ENCODE data around the gene DIPK1C. TPM values are rescaled to one million over a fixed set of nuclear protein-coding genes. Genes with fewer than 3 reads are reported as not detected.
A peak's percentile ranks its signal among the peaks of the same experiment; 100 is the strongest.

The DIPK1C gene
- total RNA-seq, 2 donors from 2014 or later, result not detected

- H3K4me3 ChIP-seq, result no peak overlapping the region
- ATAC-seq, result no peak
- no peak for DNase-seq
- 79 to 83% methylated on average over 7 of the region's 7 CpGs for WGBS, 2 donors
- no peaks in the 10 kb centered on the region for H3K4me1 ChIP-seq
- no peaks in the 10 kb centered on the region for H3K36me3 ChIP-seq (replicated peaks in 1 of 2; ENCODE audit: insufficient read depth in 1 of 2, low read depth in 2 of 2)
- intact Hi-C loops (cut with DNase I), result no loop called here
- no peaks in the 10 kb centered on the region for H3K9me3 ChIP-seq
- no peaks in the 10 kb centered on the region for H3K27me3 ChIP-seq
- H3K27ac ChIP-seq, result no peak overlapping the region
- TF ChIP-seq, protein P1, sequence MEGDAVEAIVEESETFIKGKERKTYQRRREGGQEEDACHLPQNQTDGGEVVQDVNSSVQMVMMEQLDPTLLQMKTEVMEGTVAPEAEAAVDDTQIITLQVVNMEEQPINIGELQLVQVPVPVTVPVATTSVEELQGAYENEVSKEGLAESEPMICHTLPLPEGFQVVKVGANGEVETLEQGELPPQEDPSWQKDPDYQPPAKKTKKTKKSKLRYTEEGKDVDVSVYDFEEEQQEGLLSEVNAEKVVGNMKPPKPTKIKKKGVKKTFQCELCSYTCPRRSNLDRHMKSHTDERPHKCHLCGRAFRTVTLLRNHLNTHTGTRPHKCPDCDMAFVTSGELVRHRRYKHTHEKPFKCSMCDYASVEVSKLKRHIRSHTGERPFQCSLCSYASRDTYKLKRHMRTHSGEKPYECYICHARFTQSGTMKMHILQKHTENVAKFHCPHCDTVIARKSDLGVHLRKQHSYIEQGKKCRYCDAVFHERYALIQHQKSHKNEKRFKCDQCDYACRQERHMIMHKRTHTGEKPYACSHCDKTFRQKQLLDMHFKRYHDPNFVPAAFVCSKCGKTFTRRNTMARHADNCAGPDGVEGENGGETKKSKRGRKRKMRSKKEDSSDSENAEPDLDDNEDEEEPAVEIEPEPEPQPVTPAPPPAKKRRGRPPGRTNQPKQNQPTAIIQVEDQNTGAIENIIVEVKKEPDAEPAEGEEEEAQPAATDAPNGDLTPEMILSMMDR (IDR thresholded peaks at IDR 0.05), result no peak
- TF ChIP-seq POLR2A (IDR thresholded peaks at IDR 0.05), result no peak
Measured at GRCh38 chr18:74413836-74414235, 43.3 kb downstream of the DIPK1C start.

DNA sequence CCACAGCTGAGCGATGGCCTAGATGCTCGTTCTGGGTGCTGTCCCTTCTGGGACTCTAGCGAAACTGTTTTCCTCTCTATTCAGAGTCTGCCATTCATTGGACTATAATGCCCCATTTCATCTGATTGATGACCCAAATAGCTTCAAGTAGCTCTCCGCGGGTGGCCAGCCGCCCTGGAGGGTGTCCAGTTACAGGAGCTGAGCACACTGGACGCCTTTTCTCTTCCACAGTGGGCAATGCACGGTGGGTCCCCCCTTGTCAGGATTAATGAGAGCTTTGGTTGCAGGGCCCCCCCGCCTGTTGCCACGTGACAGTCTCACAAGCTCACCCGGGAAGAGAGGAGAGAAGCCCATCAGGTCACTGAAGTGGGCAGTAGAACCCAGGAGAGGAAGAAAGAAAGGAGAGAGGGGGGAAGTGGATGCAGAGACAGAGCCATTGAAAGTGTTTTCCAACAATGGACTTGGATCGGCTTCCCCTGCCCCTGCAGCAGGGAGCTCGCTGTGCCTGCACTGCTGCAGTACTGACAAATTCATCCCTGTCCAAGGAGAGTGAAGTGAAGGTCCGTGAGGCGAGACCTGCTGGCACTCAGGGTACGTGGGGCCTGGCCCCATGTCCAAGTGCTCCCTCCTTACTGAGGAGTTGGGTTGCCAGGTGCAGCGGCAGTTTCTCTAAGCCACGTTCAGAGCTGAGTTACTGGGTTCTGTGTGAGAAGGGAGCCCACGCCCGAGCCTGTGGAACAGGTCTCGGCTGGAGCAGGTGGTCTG lies 44.8 kb downstream of the DIPK1C start:
- no peak for TF ChIP-seq POLR2A (IDR thresholded peaks at IDR 0.05)
- TF ChIP-seq, protein P1 (IDR thresholded peaks at IDR 0.05), result no peak
- ATAC-seq, result peak; percentile 30
- no peak for DNase-seq
- no peaks in the 10 kb centered on the region for H3K9me3 ChIP-seq
- WGBS, 2 donors, result 62 to 65% methylated on average over 16 to 21 of the region's 21 CpGs
- H3K27ac ChIP-seq, result no peak overlapping the region
- intact Hi-C loops (cut with DNase I), result no loop called here
- H3K4me1 ChIP-seq, result no peaks in the 10 kb centered on the region
- H3K4me3 ChIP-seq, result no peak overlapping the region
- no peaks in the 10 kb centered on the region for H3K36me3 ChIP-seq (replicated peaks in 1 of 2; ENCODE audit: insufficient read depth in 1 of 2, low read depth in 2 of 2)
- H3K27me3 ChIP-seq, result no peaks in the 10 kb centered on the region

- no peaks in the 10 kb centered on the region for H3K9me3 ChIP-seq
- intact Hi-C loops (cut with DNase I), result no loop called here
- DNase-seq, result no peak
- H3K36me3 ChIP-seq (replicated peaks in 1 of 2; ENCODE audit: insufficient read depth in 1 of 2, low read depth in 2 of 2), result no peaks in the 10 kb centered on the region
- ATAC-seq, result no peak
- 64 to 73% methylated on average over 9 of the region's 9 CpGs for WGBS, 2 donors
- no peak overlapping the region for H3K27ac ChIP-seq
- TF ChIP-seq, protein P1 (IDR thresholded peaks at IDR 0.05), result no peak
- no peak for TF ChIP-seq POLR2A (IDR thresholded peaks at IDR 0.05)
- H3K4me1 ChIP-seq, result no peaks in the 10 kb centered on the region
- no peaks in the 10 kb centered on the region for H3K27me3 ChIP-seq
- H3K4me3 ChIP-seq, result no peak overlapping the region
Measured at GRCh38 chr18:74411475-74411874, 45.6 kb downstream of the DIPK1C start.

DNA sequence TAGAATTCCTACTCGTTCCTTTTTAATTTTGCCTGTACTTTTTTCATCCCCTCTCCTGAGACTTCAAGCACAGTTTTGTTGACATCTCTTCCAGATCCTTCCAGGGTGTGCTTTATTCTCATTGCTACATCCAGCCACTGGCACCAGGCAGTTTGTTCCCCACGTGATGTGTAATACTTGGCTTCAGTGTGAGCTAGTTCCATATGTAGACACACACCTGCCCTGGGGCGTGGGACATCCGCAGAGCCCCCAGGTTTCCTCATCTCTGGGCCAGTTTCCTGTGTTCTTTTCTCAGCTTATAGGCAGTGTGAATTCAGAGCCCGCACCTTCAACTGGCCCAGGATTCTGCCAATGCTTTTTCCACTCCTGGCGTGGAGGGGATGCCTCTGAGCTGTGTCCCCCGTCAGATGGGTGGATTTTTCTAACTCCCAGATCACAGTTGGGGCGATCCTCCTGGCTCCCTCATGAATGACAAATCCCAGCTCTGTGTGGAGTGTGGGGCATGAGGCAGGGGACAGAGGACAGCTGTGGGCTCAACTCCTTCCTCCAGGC lies 46.6 kb downstream of the DIPK1C start:
- H3K4me3 ChIP-seq, result no peak overlapping the region
- DNase-seq (no peak), ATAC-seq (no peak)
- H3K9me3 ChIP-seq, result no peaks in the 10 kb centered on the region
- intact Hi-C loops (cut with DNase I), result no loop called here
- no peaks in the 10 kb centered on the region for H3K36me3 ChIP-seq (replicated peaks in 1 of 2; ENCODE audit: insufficient read depth in 1 of 2, low read depth in 2 of 2)
- WGBS, 2 donors, result 59 to 62% methylated on average over 7 to 8 of the region's 8 CpGs
- H3K27me3 ChIP-seq, result no peaks in the 10 kb centered on the region
- no peaks in the 10 kb centered on the region for H3K4me1 ChIP-seq
- no peak for TF ChIP-seq POLR2A (IDR thresholded peaks at IDR 0.05)
- TF ChIP-seq, protein P1 (IDR thresholded peaks at IDR 0.05), result no peak
- no peak overlapping the region for H3K27ac ChIP-seq

DNA sequence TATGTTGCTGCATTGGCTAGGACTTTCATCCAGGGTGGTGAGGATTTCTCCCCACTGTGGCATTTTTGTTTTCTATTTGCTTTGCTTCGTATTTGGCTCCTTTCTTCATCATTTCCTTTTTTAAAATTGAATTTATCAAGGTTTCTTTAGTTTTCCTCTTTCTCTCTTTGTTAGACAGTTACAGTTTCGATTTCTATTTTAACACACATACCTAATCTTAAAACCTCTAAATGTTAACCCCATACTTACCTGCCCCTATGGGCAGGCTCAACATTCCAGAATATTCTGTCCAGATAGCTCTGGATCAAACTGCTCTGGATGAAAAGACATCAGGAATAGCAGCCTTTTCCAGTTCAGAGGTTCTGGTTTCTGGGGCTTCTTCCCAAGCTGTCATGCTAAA lies 49.2 kb downstream of the DIPK1C start:
- H3K36me3 ChIP-seq (replicated peaks in 1 of 2; ENCODE audit: insufficient read depth in 1 of 2, low read depth in 2 of 2), result no peaks in the 10 kb centered on the region
- H3K4me3 ChIP-seq, result no peak overlapping the region
- WGBS, 2 donors, result 13 to 20% methylated on average over 2 of the region's 2 CpGs
- no peak overlapping the region for H3K27ac ChIP-seq
- H3K9me3 ChIP-seq, result no peaks in the 10 kb centered on the region
- no peak for TF ChIP-seq POLR2A (IDR thresholded peaks at IDR 0.05)
- TF ChIP-seq, protein P1 (IDR thresholded peaks at IDR 0.05), result no peak
- no peaks in the 10 kb centered on the region for H3K4me1 ChIP-seq
- intact Hi-C loops (cut with DNase I), result no loop called here
- ATAC-seq (no peak), DNase-seq (no peak)
- no peaks in the 10 kb centered on the region for H3K27me3 ChIP-seq
